HepG2 (cell line): ENCODE results near the gene SAMD8. TPM values are rescaled to one million over a fixed set of nuclear protein-coding genes. Genes with fewer than 3 reads are reported as not detected.
A peak's percentile ranks its signal among the peaks of the same experiment; 100 is the strongest.

Experiments used
- ATAC-seq: fragments of 200-7000 bp; cut with Tn5 transposase; 3 replicates; pipeline ENCODE4 v1.9.1; 2020; ENCODE audit warnings: mild to moderate bottlenecking, moderate library complexity
- BruUV-seq: library from RNA; stranded (reverse); fragments of 400-500 nt; replicated peaks from 2 replicates; lab custom pipeline; 2021; lab: Mats Ljungman, UMichigan
- CTCF ChIA-PET: fragments of 300-600 bp; formaldehyde crosslinking; extraction: SDS; loops from one replicate; lab custom pipeline; 2021; ENCODE audit warnings: low total read pairs, inconsistent platforms, low intra/inter-chr PET ratio; lab: Yijun Ruan, JAX
- POLR2A ChIA-PET: fragments of 350-600 bp; sonication (Branson Sonifier 250); formaldehyde crosslinking; loops from one replicate; lab custom pipeline; 2020; ENCODE audit warnings: antibody characterized with exemption, inconsistent platforms; lab: Yijun Ruan, JAX
- DNase-seq: peaks from one replicate; pipeline ENCODE4 v3.0.0-alpha.2; 2015; ENCODE audit warnings: low spot score
- FAIRE-seq: peaks from 3 replicates; lab custom pipeline; 2011; peaks lifted over from hg19 to GRCh38; lab: Jason Lieb, UNC
- H2AFZ ChIP-seq: one replicate; pipeline ENCODE4 v1.6.1; 2011; ENCODE audit warnings: low read length, inconsistent platforms
- H3K27ac ChIP-seq: fragments of 300-600 bp; 3 replicates; pipeline ENCODE4 v1.8.0; 2011; ENCODE audit warnings: mixed run types, mild to moderate bottlenecking, mixed read lengths, low read length, inconsistent platforms; ENCODE audit not compliant: insufficient read depth; ENCODE audit errors: extremely low read length
- H3K27me3 ChIP-seq, 2 experiments: fragments of 200-600 bp in 1 of 2; 2 replicates in 1 of 2; 3 replicates in 1 of 2; pipeline versions ENCODE4 v1.6.0 to v1.8.0; 2011; ENCODE audit warnings: low read length in 2 of 2, mild to moderate bottlenecking in 2 of 2, moderate library complexity in 2 of 2, inconsistent platforms in 1 of 2; ENCODE audit not compliant: insufficient read depth in 2 of 2, control insufficient read depth in 1 of 2
- H3K36me3 ChIP-seq, 2 experiments: fragments of 200-600 bp in 1 of 2; replicated peaks in 1 of 2; 2 replicates in 1 of 2; 3 replicates in 1 of 2; pipeline versions ENCODE4 v1.5.1 to v1.8.0; 2011; ENCODE audit warnings: low read length in 2 of 2, inconsistent platforms in 1 of 2; ENCODE audit not compliant: insufficient read depth in 2 of 2, control insufficient read depth in 1 of 2
- H3K4me1 ChIP-seq: 2 replicates; pipeline ENCODE4 v1.5.1; 2012; ENCODE audit warnings: low read length, inconsistent platforms; ENCODE audit not compliant: insufficient read depth
- H3K4me2 ChIP-seq: 2 replicates; pipeline ENCODE4 v1.6.0; 2011; ENCODE audit warnings: low read depth, low read length, inconsistent platforms
- H3K4me3 ChIP-seq, 3 experiments: fragments of 200-600 bp in 1 of 3; sonication (generic), shearing (Covaris generic) in 1 of 3; replicated peaks in 1 of 3; 2 replicates each; pipeline ENCODE4 v1.5.1; 2011 to 2016; ENCODE audit warnings: low read length in 3 of 3, inconsistent platforms in 2 of 3, low read depth in 2 of 3, mild to moderate bottlenecking in 2 of 3, control low read depth in 1 of 3, mixed read lengths in 1 of 3; ENCODE audit not compliant: insufficient read depth in 1 of 3
- H3K79me2 ChIP-seq: one replicate; pipeline ENCODE4 v1.6.1; 2011; ENCODE audit warnings: low read length, inconsistent platforms; ENCODE audit not compliant: insufficient read depth
- H3K9ac ChIP-seq: 2 replicates; pipeline ENCODE4 v1.6.0; 2011; ENCODE audit warnings: mild to moderate bottlenecking, low read depth, low read length, inconsistent platforms; ENCODE audit not compliant: insufficient read depth
- H3K9me3 ChIP-seq: 2 replicates; pipeline ENCODE4 v1.5.1; 2012; ENCODE audit warnings: mild to moderate bottlenecking, low read length
- H4K20me1 ChIP-seq: 2 replicates; pipeline ENCODE4 v1.6.0; 2011; ENCODE audit warnings: inconsistent platforms, mild to moderate bottlenecking, low read length, moderate library complexity; ENCODE audit not compliant: insufficient read depth
- ADNP ChIP-seq: sonication (generic); formaldehyde crosslinking; IDR thresholded peaks from 2 replicates; pipeline ENCODE4 v1.4.0; 2020; ENCODE audit warnings: missing genetic modification reagents
- AGO2 ChIP-seq: fragments of 200-400 bp; formaldehyde crosslinking; optimal IDR thresholded peaks from 2 replicates; pipeline ENCODE3; 2017; ENCODE audit warnings: mild to moderate bottlenecking, low read depth, low read length, moderate library complexity
- HNF1A ChIP-seq, 2 experiments: sonication (generic) in 1 of 2; formaldehyde crosslinking in 1 of 2; IDR thresholded peaks; 2 replicates each; pipeline versions ENCODE4 v1.4.0 to v1.6.1; 2016 to 2020; ENCODE audit warnings: borderline replicate concordance in 1 of 2, low read depth in 1 of 2, mild to moderate bottlenecking in 1 of 2, missing genetic modification reagents in 1 of 2
- MED1 ChIP-seq: sonication (generic); formaldehyde crosslinking; IDR thresholded peaks from 2 replicates; pipeline ENCODE4 v1.4.0; 2020; ENCODE audit warnings: missing genetic modification reagents
- ONECUT2 ChIP-seq: sonication (generic); formaldehyde crosslinking; IDR thresholded peaks from 2 replicates; pipeline ENCODE4 v1.4.0; 2020; ENCODE audit warnings: missing genetic modification reagents
- ZNF446 ChIP-seq: sonication (generic); formaldehyde crosslinking; IDR thresholded peaks from 2 replicates; pipeline ENCODE4 v1.5.0; 2020; ENCODE audit warnings: mild to moderate bottlenecking, missing genetic modification reagents
- ZNF609 ChIP-seq: sonication (generic); formaldehyde crosslinking; IDR thresholded peaks from 2 replicates; pipeline ENCODE4 v1.4.0; 2020; ENCODE audit warnings: mild to moderate bottlenecking, missing genetic modification reagents, borderline replicate concordance
- WGBS: methylation state at CpG from one replicate; pipeline ENCODE4 v1.1.6; 2017; ENCODE audit warnings: low lambda C conversion rate; 5-methylcytosine and 5-hydroxymethylcytosine counted together
- in situ Hi-C: cut with HindIII; loops from 2 replicates; pipeline ENCODE4 v1.10.0; 2017; ENCODE audit warnings: low pct_unique_long_range_greater_than_20kb; ENCODE audit not compliant: extremely low pct_ligation_motif_present
- intact Hi-C: fragments of 100-400 bp; cut with micrococcal nuclease; formaldehyde crosslinking; loops from one replicate; pipeline ENCODE4 v1.10.0; 2022; ENCODE audit not compliant: unreplicated experiment
- polyA plus RNA-seq, 8 experiments: library from polyadenylated mRNA; depleted of rRNA in 3 of 8; stranded (reverse) in 7 of 8; unstranded in 1 of 8; fragments of >200 nt; fragmentation: Illumina TruSeq in 4 of 8; extraction: Trizol in 4 of 8; gene quantifications; 2 replicates each; pipeline versions ENCODE4 v1.2.1 to v1.2.3, GENCODE V29; 2011 to 2016; ENCODE audit warnings: low read depth in 4 of 8, missing spikeins in 1 of 8, mixed read lengths in 1 of 8; ENCODE audit not compliant: insufficient read depth in 1 of 8
- total RNA-seq, 5 experiments: library from RNA; depleted of rRNA; stranded (reverse); fragments of >200 nt; fragmentation: Illumina TruSeq; extraction: Trizol; gene quantifications; 2 replicates each; pipeline ENCODE4 v1.2.3, GENCODE V29; 2016; ENCODE audit warnings: low read depth in 1 of 5

Gene SAMD8
- total and polyA plus RNA-seq, 2 of the 13 experiments (the other 11 are each of a cell fraction or from before 2014, with no cell fraction given): 10.4 to 13.2 TPM

- TF ChIP-seq HNF1A (IDR thresholded peaks at IDR 0.05; ENCODE audit: low read depth) (no peak), HNF1A (CRISPR knock-in tag; IDR thresholded peaks at IDR 0.05; ENCODE audit: borderline replicate concordance) (no peak)
- TF ChIP-seq, all 625 proteins: peak for 0
These were observed 38.0 kb upstream of the SAMD8 start (continued) for GRCh38 chr10:75073442-75073841.

GRCh38 chr10:75074711-75075445 lies 36.6 kb upstream of the SAMD8 start:
- H3K27me3 ChIP-seq: peaks cover 0 to 27% of the 10 kb centered on the region in 2 experiments; a peak in 1 of 5 replicates
- H2AFZ ChIP-seq: no peak overlapping the region
- H3K9me3 ChIP-seq: no peaks in the 10 kb centered on the region
- WGBS: 0% methylated on average over 2 of the region's 2 CpGs
- no peak overlapping the region for H3K4me2 ChIP-seq
- POLR2A ChIA-PET: no interaction called here
- no peaks in the 10 kb centered on the region for H3K36me3 ChIP-seq
- intact Hi-C loops: no loop called here
- H3K9ac ChIP-seq: no peak overlapping the region
- in situ Hi-C loops: no loop called here
- no peaks in the 10 kb centered on the region for H3K79me2 ChIP-seq
- H4K20me1 ChIP-seq: no peaks in the 10 kb centered on the region
- no peak for TF ChIP-seq MED1 (CRISPR knock-in tag)
- no peak for TF ChIP-seq ZNF446 (CRISPR knock-in tag)
- TF ChIP-seq ONECUT2: peak; percentile 45; the same call in 1 of the 2 replicates
- no peak for TF ChIP-seq AGO2
- TF ChIP-seq ZNF609 (CRISPR knock-in tag): no peak
- no peak for TF ChIP-seq ADNP (CRISPR knock-in tag)
- H3K4me1 ChIP-seq: peaks cover 31% of the 10 kb centered on the region
- ATAC-seq (peak; percentile 34; the same call in 1 of the 3 replicates), DNase-seq (no peak), FAIRE-seq (no peak)
- CTCF ChIA-PET: no interaction called here
- no peak overlapping the region for H3K4me3 ChIP-seq
- H3K27ac ChIP-seq: no peak overlapping the region
- BruUV-seq: no TSS peak
